ENCODE data around the gene TRIP13.
A peak's percentile ranks its signal among the peaks of the same experiment; 100 is the strongest.

Gene TRIP13

GRCh38 chr5:943201-943917 lies 50.7 kb downstream of the TRIP13 start:
- DNase-seq = no peak

DNA sequence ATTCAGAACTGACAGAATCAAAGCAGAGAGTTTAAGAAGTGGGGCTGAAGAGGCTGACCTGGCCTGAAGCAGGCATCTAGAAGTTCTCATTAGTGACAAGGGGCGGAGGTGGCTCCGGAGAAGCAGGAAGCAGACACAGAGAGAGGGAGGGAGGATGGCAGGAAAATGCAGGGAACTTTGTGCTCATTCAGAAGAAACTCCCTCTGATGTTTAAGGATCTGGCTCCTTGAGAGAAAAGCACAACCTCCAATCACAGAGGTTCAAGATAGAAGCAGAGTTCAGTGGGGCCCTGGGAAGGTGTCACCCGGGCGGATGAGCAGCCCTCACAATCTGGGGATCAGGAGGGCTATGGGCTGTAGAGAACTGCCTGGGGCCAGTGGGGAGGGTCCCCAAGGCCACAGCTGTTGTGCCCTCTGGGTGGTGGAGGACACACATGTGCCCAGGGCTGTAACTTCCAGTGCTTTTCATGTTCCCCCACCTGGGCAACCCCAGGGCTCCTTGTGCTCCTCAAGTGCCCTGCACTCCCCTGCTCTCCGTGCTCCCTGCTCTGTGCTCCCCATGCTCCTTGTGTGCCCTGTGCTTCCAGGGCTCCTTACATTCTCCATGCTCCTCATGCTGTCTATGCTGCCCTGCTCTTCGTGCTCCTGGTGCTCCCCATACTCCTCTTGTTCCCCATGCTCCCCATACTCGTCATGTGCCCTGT lies 51.4 kb downstream of the TRIP13 start:
- DNase-seq = no peak

DNA sequence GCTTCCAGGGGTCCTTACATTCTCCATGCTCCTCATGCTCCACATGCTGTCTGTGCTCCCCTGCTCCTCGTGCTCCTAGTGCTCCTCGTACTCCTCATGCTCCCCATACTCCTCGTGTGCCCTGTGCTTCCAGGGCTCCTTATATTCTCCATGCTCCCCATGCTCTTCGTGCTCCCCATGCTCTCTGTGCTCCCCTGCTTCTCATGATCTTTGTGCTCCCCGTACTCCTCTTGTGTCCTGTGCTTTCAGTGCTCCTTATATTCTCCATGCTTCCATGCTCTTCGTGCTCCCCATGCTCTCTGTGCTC lies 51.9 kb downstream of the TRIP13 start:
- no peak for DNase-seq

GRCh38 chr5:944992-945685 lies 52.5 kb downstream of the TRIP13 start:
- DNase-seq = no peak

DNA sequence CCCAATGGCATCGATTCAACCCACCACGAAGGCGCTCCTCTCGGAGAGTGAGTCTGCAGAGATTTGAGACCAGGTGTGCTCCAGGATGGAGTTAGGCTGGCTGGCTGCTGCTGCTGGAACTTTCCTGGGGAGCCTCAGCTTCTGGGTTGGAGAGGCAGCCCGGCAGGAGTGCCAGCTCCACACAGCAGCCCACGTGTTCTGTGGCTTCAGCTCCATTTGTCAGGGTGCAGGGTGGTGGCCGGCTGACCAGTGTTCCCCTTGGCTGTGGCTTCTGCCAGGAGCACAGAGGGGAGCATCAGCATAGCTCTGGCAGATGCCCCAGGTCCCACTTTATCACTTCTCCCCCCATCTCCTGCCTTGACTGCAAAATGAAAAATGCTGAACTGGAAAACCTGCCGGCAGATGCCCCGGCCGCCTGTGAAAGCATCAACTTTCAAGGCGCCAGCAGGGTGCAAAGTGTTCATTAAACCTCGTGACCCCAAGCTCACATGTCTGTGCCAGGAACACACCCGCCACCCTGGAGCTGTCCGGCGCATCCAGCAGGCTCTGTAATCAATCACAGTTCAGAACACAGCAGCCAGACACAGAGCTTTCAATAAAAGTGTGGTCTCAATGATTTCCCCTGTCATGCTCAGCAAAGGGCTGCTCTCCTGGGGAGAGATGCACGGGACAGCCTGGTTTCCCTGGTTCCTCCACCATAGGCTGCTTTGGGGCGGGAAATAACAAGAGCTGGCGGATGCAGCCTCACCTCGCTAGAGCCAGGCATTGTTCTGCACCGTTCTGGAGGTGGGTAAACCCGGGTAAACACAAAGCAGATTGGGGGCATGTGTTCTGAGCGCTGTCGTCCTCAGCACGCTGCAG lies 53.2 kb downstream of the TRIP13 start:
- no peak for DNase-seq

DNA sequence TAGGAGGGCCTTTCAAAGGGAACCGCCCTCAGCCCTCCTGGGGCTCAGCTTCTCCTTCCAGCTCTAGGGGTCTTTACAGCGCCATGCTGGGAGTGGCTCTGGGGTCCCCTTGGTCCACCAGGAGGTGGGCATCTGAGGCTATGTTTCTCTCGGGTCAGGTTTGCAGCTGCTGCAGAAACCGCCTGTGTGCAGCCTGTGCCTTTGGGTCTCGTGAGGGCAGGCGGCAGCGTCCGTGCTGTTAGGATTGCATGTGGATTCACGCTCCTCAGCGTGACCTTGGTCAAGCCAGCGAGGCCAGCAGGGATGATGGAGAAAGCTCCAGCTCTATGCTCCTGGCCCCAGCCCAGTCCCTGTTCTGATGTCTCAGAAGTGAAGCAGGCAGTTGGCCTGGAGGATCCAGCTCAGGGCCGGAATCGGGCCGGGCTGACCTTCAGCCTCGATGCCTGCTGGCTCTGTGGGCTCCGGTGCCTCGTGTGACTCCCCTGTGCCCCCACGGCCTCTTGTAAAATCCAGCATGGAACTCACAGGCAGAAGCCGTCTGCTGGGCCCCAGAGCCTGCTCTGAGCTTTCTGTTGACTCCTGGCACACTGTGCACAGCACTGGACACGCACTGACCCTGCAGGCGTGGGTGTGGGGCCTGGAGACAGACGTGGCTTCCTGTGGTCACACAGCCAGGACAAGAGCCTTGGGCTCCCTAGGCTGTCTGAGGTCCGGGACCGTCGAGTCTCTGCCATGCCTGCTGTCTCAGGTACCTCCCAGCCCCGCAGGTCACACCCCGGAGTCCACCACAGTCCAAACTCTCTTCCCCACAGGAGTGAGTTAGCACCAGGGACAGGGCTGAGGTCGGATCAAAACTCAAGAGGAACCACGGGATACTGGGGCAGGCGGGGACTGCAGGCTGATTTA lies 54.3 kb downstream of the TRIP13 start:
- no peak for DNase-seq

DNA sequence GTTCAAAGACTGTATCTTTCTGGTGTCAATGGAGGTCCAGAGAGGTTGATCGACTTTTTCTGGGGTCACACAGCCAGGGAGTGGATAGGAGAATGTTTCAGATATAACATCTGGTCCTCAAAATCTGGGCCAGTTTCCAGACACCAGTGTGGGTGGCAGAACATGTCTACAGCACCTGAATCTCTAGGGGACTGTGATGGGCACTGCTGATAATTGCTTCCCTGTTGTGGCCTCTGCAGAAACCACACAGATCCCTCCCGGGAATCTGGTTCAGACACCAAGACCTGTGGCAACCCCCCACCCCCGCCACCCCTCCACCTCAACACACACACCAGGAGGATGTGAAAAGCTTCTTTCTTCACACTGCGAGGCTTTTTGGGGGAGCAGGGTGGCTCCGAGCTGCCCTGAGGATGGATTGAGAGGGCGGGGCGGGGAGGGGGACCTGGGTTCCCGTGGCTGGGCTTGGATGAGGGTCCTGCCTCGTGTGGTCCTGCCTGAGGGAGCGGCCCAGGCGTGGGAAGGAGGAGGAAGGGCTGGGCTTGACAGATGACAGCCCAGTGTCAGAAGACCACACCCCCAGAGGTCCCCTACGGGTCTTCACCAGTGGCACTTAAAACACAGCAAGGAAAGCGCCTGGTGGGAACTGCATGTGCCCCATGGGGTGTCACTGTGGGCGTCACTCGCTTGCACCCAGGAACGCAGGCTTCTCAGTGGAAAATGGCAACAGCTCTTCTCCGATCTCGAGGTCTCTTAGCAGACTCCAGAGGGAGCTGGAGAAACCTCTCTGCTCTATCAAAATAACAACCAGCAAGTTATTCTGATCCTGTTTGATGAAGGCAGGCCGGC lies 55.2 kb downstream of the TRIP13 start:
- DNase-seq = no peak

GRCh38 chr5:948472-949274 lies 56.0 kb downstream of the TRIP13 start:
- no peak for DNase-seq

- DNase-seq = no peak
Measured at GRCh38 chr5:949275-949543, 56.5 kb downstream of the TRIP13 start.

GRCh38 chr5:949815-950560 lies 57.3 kb downstream of the TRIP13 start:
- DNase-seq = no peak

DNA sequence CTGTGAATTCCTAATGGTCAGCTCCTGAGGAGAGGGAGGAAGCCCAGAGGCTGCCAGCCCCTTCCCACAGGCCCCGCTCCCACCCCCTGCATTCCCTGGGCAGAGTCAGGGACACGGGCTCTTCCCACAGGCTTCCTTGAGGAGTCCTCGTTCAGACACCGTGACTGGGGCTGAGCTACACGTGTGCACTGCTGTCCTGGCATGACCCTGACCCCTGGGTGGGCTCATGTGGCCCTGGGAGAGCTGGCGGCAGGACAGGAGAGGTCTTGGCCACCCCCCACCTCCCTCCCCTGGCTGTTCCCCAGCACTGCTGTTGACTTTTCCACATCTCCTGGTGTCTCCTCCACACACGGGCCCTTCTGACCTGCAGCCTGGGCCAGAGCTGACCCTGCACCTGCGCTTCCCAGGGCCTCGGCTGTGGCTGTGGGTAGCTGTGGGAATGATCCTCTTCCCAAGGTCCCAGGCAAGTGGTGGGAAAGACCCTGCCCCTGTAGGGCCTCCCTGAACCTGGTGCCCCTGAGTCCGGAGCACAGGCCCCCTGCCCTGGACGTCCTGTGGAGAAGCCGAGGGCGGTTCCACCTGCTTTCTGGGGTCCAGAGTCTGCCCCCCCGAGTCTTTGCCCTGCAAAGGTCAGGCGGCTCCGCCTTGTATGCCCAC lies 59.4 kb downstream of the TRIP13 start:
- DNase-seq = no peak

GRCh38 chr5:952597-953271 lies 60.0 kb downstream of the TRIP13 start:
- DNase-seq = no peak

DNA sequence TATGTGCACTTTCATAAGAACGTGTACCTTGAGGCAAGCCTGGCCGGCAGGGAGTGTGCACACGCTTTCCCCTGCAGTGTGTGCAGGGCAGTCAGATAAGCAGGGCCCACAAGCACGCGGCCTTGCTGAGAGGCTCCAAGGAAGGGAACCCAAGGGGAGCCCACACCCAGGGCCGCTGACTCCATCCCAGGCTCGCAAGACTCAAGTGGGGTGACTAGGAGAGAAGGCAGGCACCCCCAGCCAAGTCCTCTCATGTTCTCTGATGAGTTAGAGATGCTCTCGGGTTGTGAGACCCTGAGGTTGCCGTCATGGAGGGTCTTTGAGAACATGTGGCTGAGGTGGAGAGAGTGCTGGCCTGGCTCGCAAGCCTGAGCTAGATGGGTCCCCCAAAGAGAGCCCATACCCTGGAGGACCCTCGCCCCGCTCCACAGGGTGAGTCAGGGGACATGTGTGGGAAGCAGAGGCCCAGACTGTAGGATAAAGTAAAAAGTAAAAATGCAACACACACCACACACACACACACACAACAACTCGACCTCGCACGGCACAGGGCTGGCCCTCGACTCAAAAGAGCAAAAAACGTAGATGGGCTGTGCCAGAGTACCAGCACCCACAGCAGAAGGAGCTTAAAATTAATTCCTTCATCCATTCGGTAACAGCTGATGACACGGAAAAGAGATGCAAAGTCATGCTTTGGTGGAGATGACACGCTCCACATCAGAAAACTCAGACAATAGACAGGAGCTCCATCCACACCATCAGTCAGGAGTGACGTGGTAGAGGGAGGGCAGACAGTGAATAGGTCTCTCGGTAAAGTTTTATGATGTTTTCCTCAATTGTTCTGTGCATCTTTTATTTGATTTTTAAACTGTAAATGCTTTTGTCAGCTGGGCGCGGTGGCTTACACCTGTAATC lies 61.1 kb downstream of the TRIP13 start:
- no peak for DNase-seq

GRCh38 chr5:955886-956761 lies 63.4 kb downstream of the TRIP13 start:
- DNase-seq = no peak

- peak; percentile 32 for DNase-seq
Measured at GRCh38 chr5:956941-957747, 64.5 kb downstream of the TRIP13 start.
